Activated CD4-positive, alpha-beta T cell treated with anti-CD3 and anti-CD28 coated beads, Interleukin-2, amount 50 U/mL, for 24 hours (primary cell): ENCODE data around the gene GLRX3.

ENCODE experiments used
- DNase-seq, 2 donors: peaks; one replicate each; pipeline ENCODE4 v3.0.0-alpha.2; 2020; ENCODE audit warnings: low read depth in 1 of 2, low spot score in 1 of 2

The GLRX3 gene

GRCh38 chr10:130137659-130138478 lies 1.7 kb downstream of the GLRX3 start:
- DNase-seq = no peak

DNA sequence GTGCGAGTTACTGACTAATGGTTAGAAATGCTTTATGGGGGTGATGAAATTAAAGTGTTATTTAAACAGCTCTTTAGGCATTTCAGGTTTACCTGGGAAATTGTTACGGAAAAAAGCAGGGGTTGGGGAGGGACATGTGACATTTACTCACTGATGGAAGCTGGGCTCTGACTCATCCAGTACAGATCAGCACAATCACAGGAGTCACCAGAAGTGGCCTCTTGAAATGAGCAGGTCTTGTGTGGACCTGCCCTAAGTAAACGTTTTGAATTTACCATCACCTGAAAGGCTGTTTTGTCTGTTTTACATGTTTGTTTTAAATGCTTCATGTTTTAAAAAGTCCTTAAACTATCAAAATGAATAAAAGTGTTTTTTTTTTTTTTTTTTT lies 2.3 kb downstream of the GLRX3 start:
- no peak for DNase-seq

GRCh38 chr10:130140425-130140824 lies 4.2 kb downstream of the GLRX3 start:
- no peak for DNase-seq

DNA sequence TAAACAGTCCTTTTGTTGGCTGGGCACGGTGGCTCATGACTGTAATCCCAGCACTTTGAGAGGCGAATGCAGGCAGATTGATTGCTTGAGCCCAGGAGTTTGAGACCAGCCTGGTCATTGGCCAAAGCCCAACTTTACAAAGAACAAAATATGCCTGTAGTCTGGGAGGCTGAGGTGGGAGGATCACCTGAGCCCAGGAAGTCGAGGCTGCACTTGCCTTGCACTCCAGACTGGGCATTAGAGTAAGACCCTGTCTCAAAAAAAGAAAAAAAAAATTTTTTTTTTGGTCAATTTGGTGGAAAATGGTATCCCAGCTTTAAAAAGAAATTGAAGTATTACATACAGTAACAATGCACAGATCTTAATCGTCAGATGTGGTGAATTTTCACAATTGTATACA lies 4.8 kb downstream of the GLRX3 start:
- DNase-seq = no peak

DNA sequence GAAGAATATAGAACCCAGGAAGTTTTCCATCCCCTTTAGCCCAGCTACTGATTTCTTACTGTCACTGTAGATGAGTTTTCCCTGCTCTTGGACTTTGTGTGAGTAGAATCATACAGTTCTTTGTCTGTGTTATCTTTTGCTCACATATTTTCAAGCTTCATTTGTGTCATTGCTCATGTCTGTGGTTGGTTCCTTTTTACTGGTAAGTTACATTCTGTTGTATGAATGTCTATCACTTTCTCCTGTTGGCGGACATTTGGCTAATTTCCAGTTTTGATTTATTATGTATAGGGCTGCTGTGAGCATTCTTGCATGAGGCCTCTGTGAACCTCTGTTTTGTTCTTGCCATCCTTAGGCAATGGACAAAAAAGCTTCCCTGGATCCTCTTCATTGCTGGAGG lies 5.3 kb downstream of the GLRX3 start:
- DNase-seq = no peak

GRCh38 chr10:130141878-130142277 lies 5.7 kb downstream of the GLRX3 start:
- no peak for DNase-seq

GRCh38 chr10:130146042-130146441 lies 9.9 kb downstream of the GLRX3 start:
- no peak for DNase-seq

- DNase-seq = no peak
Observed at GRCh38 chr10:130159192-130159794, 23.1 kb downstream of the GLRX3 start.

GRCh38 chr10:130160775-130161174 lies 24.6 kb downstream of the GLRX3 start:
- DNase-seq = no peak

GRCh38 chr10:130161331-130161730 lies 25.1 kb downstream of the GLRX3 start:
- no peak for DNase-seq

- no peak for DNase-seq
Observed at GRCh38 chr10:130167193-130167592, 31.0 kb downstream of the GLRX3 start.

DNA sequence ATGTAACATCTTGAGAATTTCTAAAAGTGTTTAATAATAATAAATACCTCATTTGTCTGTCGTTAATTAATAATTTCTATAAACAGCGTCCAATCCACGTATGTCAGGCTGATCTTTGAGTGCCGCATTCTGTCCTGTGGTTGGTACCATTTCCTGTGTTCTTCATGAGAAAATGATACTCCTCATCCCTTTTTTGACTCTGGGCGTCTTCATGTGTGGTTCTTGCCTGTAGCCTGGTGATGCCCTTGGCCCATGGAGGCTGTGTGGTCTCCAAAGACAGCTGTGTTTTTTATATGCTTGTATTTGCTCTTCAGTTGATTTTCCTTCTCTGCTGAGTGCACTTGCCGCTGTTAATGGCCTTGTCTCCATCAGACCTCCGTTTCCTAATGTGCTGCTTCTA lies 31.5 kb downstream of the GLRX3 start:
- DNase-seq = no peak

GRCh38 chr10:130169136-130169859 lies 33.1 kb downstream of the GLRX3 start:
- DNase-seq = no peak

- no peak for DNase-seq
Observed at GRCh38 chr10:130171196-130171595, 35.0 kb downstream of the GLRX3 start.

DNA sequence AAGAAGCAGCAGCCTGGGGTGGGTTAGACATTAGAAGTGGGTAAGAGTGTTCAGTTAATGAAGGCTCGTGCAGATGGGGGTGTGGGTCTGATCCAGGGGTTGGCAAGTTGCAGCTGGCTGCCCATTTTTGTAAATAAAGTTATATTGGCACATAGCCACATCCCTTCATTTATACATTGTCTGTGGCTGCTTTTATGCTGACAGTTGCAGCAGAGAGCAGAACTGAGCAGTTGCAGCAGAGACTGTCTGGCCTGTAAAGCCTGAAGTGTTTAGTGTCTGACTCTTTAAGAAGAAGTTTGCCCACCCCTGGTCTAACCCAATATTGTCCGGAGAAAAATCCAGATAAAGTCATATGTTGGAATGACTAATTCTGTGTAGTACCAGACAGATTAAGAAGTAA lies 38.1 kb downstream of the GLRX3 start:
- no peak for DNase-seq

DNA sequence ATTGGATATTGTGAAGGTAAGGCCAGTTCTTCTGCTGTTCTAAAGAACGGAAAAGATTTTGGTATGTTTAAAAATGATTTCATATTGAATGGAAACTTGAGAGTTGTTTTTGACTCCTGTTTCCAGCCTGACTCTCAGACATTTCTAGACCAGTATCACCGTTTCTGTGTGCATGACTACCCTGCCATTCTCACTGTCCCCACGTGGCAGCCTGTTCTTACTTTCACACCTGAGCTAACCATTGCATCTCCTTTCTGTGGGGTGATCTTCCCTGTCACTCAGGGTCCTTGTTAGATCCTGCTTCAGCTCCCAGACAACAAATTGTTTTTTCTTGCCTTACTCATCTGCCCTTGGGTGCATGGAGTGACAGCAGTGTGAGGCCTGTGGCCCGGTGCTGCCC lies 38.9 kb downstream of the GLRX3 start:
- no peak for DNase-seq

- no peak for DNase-seq
Observed at GRCh38 chr10:130177250-130177649, 41.1 kb downstream of the GLRX3 start.

DNA sequence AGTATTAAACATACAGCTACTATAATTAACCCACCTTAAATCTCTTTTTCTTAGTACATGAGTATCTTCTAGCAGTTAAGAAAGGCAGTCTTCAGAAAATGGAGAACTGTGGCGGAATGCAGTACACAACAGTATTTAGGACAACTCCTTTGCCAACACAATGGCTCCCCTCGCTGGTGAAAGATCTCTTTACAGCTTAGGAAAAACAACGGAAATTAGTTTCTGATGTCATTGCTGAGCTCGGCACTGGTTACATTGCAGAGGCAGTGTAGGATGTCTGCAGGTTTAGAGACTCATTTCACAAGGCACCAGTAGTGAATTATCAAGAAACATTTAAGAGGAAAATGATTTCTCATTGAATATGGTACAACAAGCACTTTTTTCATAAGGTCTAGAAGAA lies 43.4 kb downstream of the GLRX3 start:
- peak in 1 of 2 donors; percentile 27 for DNase-seq

DNA sequence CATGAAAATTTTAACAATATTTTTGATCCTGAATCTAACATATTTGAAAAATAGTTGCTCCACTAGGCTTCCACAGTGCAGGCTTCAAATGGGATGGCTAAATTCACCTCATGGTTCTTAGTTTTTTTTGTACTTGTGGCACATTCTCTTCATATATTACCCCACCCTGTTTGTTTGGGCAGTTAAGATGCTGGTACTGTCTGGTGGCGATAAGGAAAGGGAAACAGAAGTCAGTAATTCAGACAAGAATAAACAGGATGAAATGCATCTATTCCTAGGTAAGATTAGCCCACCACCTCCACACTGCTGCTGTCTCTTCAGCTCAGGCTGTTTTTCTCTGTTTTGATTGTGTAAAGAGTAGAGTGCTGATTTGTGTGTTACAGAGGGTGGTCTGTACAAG lies 44.2 kb downstream of the GLRX3 start:
- DNase-seq = no peak

GRCh38 chr10:130181858-130182257 lies 45.7 kb downstream of the GLRX3 start:
- no peak for DNase-seq

DNA sequence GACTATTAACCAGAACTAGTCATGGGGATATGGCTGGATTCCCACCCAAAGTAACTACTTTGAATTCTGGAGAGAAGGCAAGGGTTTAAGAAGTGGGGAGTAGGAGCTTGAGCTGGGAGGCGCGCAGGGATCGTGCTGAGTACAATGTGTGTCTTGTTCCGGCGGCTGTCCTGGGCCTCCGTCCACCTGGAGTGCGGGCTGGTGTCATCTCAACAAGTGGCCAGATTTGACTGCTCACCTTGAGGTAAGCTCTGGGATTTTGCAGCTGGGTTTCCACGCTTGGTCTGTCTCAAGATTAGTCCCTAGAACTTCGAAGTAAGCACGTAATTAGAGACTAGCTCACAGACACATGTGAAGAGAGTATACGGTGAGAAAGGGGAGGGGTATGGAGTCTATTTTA lies 49.4 kb downstream of the GLRX3 start:
- DNase-seq = no peak
